Glutamatergic neuron (in vitro differentiated cells): Measurements from ENCODE around the gene TTLL7. TPM values are rescaled to one million over a fixed set of nuclear protein-coding genes. Genes with fewer than 3 reads are reported as not detected.
A peak's percentile ranks its signal among the peaks of the same experiment; 100 is the strongest.

Experiments used
- DNase-seq: peaks from one replicate; pipeline ENCODE4 v3.0.0; 2022
- H3K27ac Mint-ChIP-seq: one replicate; pipeline ENCODE4 v1.8.0; 2020; ENCODE audit warnings: mild to moderate bottlenecking, mixed read lengths, inconsistent platforms; ENCODE audit not compliant: unreplicated experiment
- H3K27me3 Mint-ChIP-seq: one replicate; pipeline ENCODE4 v1.8.0; 2020; ENCODE audit warnings: mild to moderate bottlenecking, moderate library complexity, mixed read lengths, inconsistent platforms; ENCODE audit not compliant: unreplicated experiment
- H3K36me3 Mint-ChIP-seq: one replicate; pipeline ENCODE4 v1.8.0; 2020; ENCODE audit warnings: mild to moderate bottlenecking, mixed read lengths, inconsistent platforms; ENCODE audit not compliant: unreplicated experiment
- H3K4me1 Mint-ChIP-seq: one replicate; pipeline ENCODE4 v1.8.0; 2020; ENCODE audit warnings: mild to moderate bottlenecking, low read depth, mixed read lengths, inconsistent platforms; ENCODE audit not compliant: unreplicated experiment
- H3K4me3 Mint-ChIP-seq: one replicate; pipeline ENCODE4 v1.8.0; 2020; ENCODE audit warnings: mild to moderate bottlenecking, mixed read lengths, inconsistent platforms; ENCODE audit not compliant: unreplicated experiment
- H3K9me3 Mint-ChIP-seq: one replicate; pipeline ENCODE4 v1.8.0; 2020; ENCODE audit warnings: mild to moderate bottlenecking, moderate library complexity, mixed read lengths, inconsistent platforms; ENCODE audit not compliant: unreplicated experiment
- CTCF ChIP-seq: fragments of 200-600 bp; sonication (generic); IDR thresholded peaks from one replicate; pipeline ENCODE4 v1.5.0; 2021; ENCODE audit not compliant: partially characterized antibody, unreplicated experiment
- total RNA-seq: library from RNA; stranded (reverse); fragmentation: NEBNext Ultra II Directional; extraction: Animal tissue kit (Norgen Biotek cat#: 25700); gene quantifications from one replicate; pipeline ENCODE4 v1.2.1, GENCODE V29; 2021; ENCODE audit not compliant: unreplicated experiment

TTLL7 gene
- total RNA-seq, 1 donor from 2014 or later, result 123 TPM

GRCh38 chr1:83849191-83850061 lies 149.5 kb downstream of the TTLL7 start:
- Mint-ChIP-seq H3K27ac (peak overlapping the region; percentile 60), H3K4me3 (no peak overlapping the region), H3K4me1 (peaks cover 27% of the 10 kb centered on the region), H3K36me3 (no peaks in the 10 kb centered on the region), H3K9me3 (peaks cover 7% of the 10 kb centered on the region), H3K27me3 (peaks cover 4% of the 10 kb centered on the region)
- no peak for TF ChIP-seq CTCF
- DNase-seq, result no peak

GRCh38 chr1:83846138-83846537 lies 152.8 kb downstream of the TTLL7 start:
- no peaks in the 10 kb centered on the region for H3K36me3 Mint-ChIP-seq
- peaks cover 27% of the 10 kb centered on the region for H3K4me1 Mint-ChIP-seq
- DNase-seq, result no peak
- no peak overlapping the region for H3K4me3 Mint-ChIP-seq
- peak overlapping the region; percentile 65 for H3K27ac Mint-ChIP-seq
- no peak for TF ChIP-seq CTCF
- H3K9me3 Mint-ChIP-seq, result peaks cover 6% of the 10 kb centered on the region
- H3K27me3 Mint-ChIP-seq, result peaks cover 4% of the 10 kb centered on the region

- no peak for TF ChIP-seq CTCF
- Mint-ChIP-seq H3K9me3 (peaks cover 6% of the 10 kb centered on the region), H3K27me3 (peaks cover 4% of the 10 kb centered on the region), H3K4me3 (no peak overlapping the region), H3K36me3 (no peaks in the 10 kb centered on the region), H3K27ac (no peak overlapping the region), H3K4me1 (peaks cover 29% of the 10 kb centered on the region)
- DNase-seq, result no peak
Observed at GRCh38 chr1:83845437-83846071, 153.4 kb downstream of the TTLL7 start.

- no peaks in the 10 kb centered on the region for H3K36me3 Mint-ChIP-seq
- no peak for DNase-seq
- H3K27ac Mint-ChIP-seq, result no peak overlapping the region
- H3K4me1 Mint-ChIP-seq, result peaks cover 30% of the 10 kb centered on the region
- H3K27me3 Mint-ChIP-seq, result no peaks in the 10 kb centered on the region
- H3K4me3 Mint-ChIP-seq, result no peak overlapping the region
- no peak for TF ChIP-seq CTCF
- peaks cover 5% of the 10 kb centered on the region for H3K9me3 Mint-ChIP-seq
Observed at GRCh38 chr1:83844546-83844945, 154.4 kb downstream of the TTLL7 start.

- H3K27me3 Mint-ChIP-seq, result no peaks in the 10 kb centered on the region
- no peak overlapping the region for H3K4me3 Mint-ChIP-seq
- H3K27ac Mint-ChIP-seq, result peak overlapping the region; percentile 73
- H3K4me1 Mint-ChIP-seq, result peaks cover 16% of the 10 kb centered on the region
- no peak for DNase-seq
- TF ChIP-seq CTCF, result no peak
- H3K36me3 Mint-ChIP-seq, result no peaks in the 10 kb centered on the region
- peaks cover 3% of the 10 kb centered on the region for H3K9me3 Mint-ChIP-seq
Observed at GRCh38 chr1:83839566-83840173, 159.3 kb downstream of the TTLL7 start.
